A549 (cell line): ENCODE measurements around the gene PCBP3. TPM values are rescaled to one million over a fixed set of nuclear protein-coding genes. Genes with fewer than 3 reads are reported as not detected.

Experiments
- ATAC-seq, 2 experiments: fragments of 200-7000 bp in 1 of 2; fragments of >200 bp in 1 of 2; cut with Nextera tagmentation in 1 of 2; cut with Tn5 transposase in 1 of 2; 3 replicates each; pipeline versions ENCODE4 v1.8.0 to v1.9.1; 2018 to 2020; ENCODE audit warnings: mild to moderate bottlenecking in 1 of 2, moderate library complexity in 1 of 2
- CTCF ChIA-PET: fragments of 300-600 bp; sonication (Branson Sonifier 250); formaldehyde crosslinking; extraction: SDS; loops from one replicate; lab custom pipeline; 2021; ENCODE audit warnings: antibody characterized with exemption, inconsistent platforms; lab: Yijun Ruan, JAX
- POLR2A ChIA-PET: fragments of 350-600 bp; formaldehyde crosslinking; extraction: SDS; loops from one replicate; lab custom pipeline; 2021; ENCODE audit warnings: antibody characterized with exemption, inconsistent platforms; lab: Yijun Ruan, JAX
- DNase-seq, 2 experiments: peaks; one replicate each; pipeline versions ENCODE4 v3.0.0 to v3.0.0-alpha.2; 2011 to 2016; ENCODE audit warnings: low read depth in 1 of 2, low spot score in 1 of 2
- FAIRE-seq: peaks from 2 replicates; lab custom pipeline; 2011; peaks lifted over from hg19 to GRCh38; lab: Jason Lieb, UNC
- H3K27ac ChIP-seq, 2 experiments: fragments of >200 bp; sonication (Bioruptor Twin); formaldehyde crosslinking; 3 replicates each; pipeline ENCODE4 v1.5.1; 2016 to 2017
- H3K4me1 ChIP-seq: fragments of >200 bp; sonication (Bioruptor Twin); formaldehyde crosslinking; 3 replicates; pipeline ENCODE4 v1.6.1; 2016
- H3K4me2 ChIP-seq: fragments of >200 bp; sonication (Bioruptor Twin); formaldehyde crosslinking; 3 replicates; pipeline ENCODE4 v1.6.1; 2016
- H3K4me3 ChIP-seq: fragments of >200 bp; sonication (Bioruptor Twin); formaldehyde crosslinking; 3 replicates; pipeline ENCODE4 v1.5.1; 2016
- H3K9me3 ChIP-seq: fragments of >200 bp; sonication (Bioruptor Twin); formaldehyde crosslinking; 3 replicates; pipeline ENCODE4 v1.6.1; 2016
- BCL3 ChIP-seq: fragments of >200 bp; sonication (Bioruptor Twin); formaldehyde crosslinking; IDR thresholded peaks from 3 replicates; pipeline ENCODE4 v1.6.1; 2016
- CEBPB ChIP-seq, 2 experiments: fragments of >200 bp in 1 of 2; sonication (Bioruptor Twin) in 1 of 2; formaldehyde crosslinking in 1 of 2; IDR thresholded peaks; 2 replicates each; pipeline ENCODE4 v1.6.1; 2012 to 2016
- CHD4 ChIP-seq: fragments of 200-600 bp; sonication (generic); IDR thresholded peaks from 2 replicates; pipeline ENCODE4 v1.6.1; 2016; ENCODE audit warnings: antibody characterized with exemption, mild to moderate bottlenecking, borderline replicate concordance
- HDAC2 ChIP-seq: fragments of 200-600 bp; sonication (generic); IDR thresholded peaks from 2 replicates; pipeline ENCODE4 v1.6.1; 2016
- HMGXB4 ChIP-seq: fragments of 250-450 bp; sonication (Bioruptor Pico); IDR thresholded peaks from 2 replicates; pipeline ENCODE4 v1.5.0; 2021; ENCODE audit warnings: mild to moderate bottlenecking, moderate library complexity, borderline replicate concordance
- HOXB13 ChIP-seq: fragments of 250-450 bp; sonication (Bioruptor Pico); IDR thresholded peaks from 2 replicates; pipeline ENCODE4 v1.5.0; 2020; ENCODE audit warnings: low read depth, mild to moderate bottlenecking, moderate library complexity
- JUN ChIP-seq, 2 experiments: fragments of >200 bp; sonication (Bioruptor Twin); formaldehyde crosslinking; IDR thresholded peaks; 2 replicates in 1 of 2; 3 replicates in 1 of 2; pipeline ENCODE4 v1.6.1; 2016 to 2017
- NFE2L2 ChIP-seq: fragments of 150-350 bp; conservative IDR thresholded peaks from 2 replicates; pipeline ENCODE4 v1.6.1; 2014; ENCODE audit warnings: low read length
- PBX3 ChIP-seq: IDR thresholded peaks from 2 replicates; pipeline ENCODE4 v1.6.1; 2012
- PHF8 ChIP-seq: fragments of 200-600 bp; sonication (generic); IDR thresholded peaks from 2 replicates; pipeline ENCODE4 v1.6.1; 2016; ENCODE audit warnings: low read depth, mild to moderate bottlenecking, antibody characterized with exemption, moderate library complexity, borderline replicate concordance
- POLR2AphosphoS2 ChIP-seq: conservative IDR thresholded peaks from 2 replicates; pipeline ENCODE4 v1.6.1; 2012; ENCODE audit warnings: low read length, improper control_type of control experiment, inconsistent platforms
- RAD21 ChIP-seq, 2 experiments: fragments of >200 bp in 1 of 2; sonication (Bioruptor Twin) in 1 of 2; formaldehyde crosslinking in 1 of 2; IDR thresholded peaks in 1 of 2; conservative IDR thresholded peaks in 1 of 2; 2 replicates in 1 of 2; 3 replicates in 1 of 2; pipeline ENCODE4 v1.6.1; 2012 to 2018; ENCODE audit warnings: inconsistent platforms in 1 of 2
- RNF2 ChIP-seq: fragments of 200-600 bp; sonication (generic); IDR thresholded peaks from 2 replicates; pipeline ENCODE4 v1.6.1; 2016; ENCODE audit warnings: low read depth, mild to moderate bottlenecking, antibody characterized with exemption, moderate library complexity, borderline replicate concordance
- USF2 ChIP-seq: fragments of 450-650 bp; IDR thresholded peaks from 2 replicates; pipeline ENCODE4 v1.6.1; 2014; ENCODE audit warnings: antibody characterized with exemption
- ZC3H11A ChIP-seq: fragments of 450-650 bp; IDR thresholded peaks from 2 replicates; pipeline ENCODE4 v1.6.1; 2014; ENCODE audit warnings: antibody characterized with exemption, mild to moderate bottlenecking
- WGBS: methylation state at CpG from one replicate; pipeline ENCODE4 v1.1.6; 2017; ENCODE audit errors: missing lambda C conversion rate; 5-methylcytosine and 5-hydroxymethylcytosine counted together
- polyA plus RNA-seq, 4 experiments: library from polyadenylated mRNA; depleted of rRNA in 3 of 4; stranded (reverse); fragments of >200 nt; fragmentation: RNase III in 1 of 4; extraction: RNeasy Plus Mini Kit Qiagen cat#74134 plus additional on column Dnase treatment in 1 of 4; gene quantifications; 2 replicates in 3 of 4; 3 replicates in 1 of 4; pipeline ENCODE4 v1.2.3, GENCODE V29; 2011 to 2017

Gene PCBP3
- polyA plus RNA-seq, 2 of the 4 experiments (the other 2 are of a cell fraction) = 0.30 to 0.34 TPM

GRCh38 chr21:45637883-45638282 lies 5.6 kb upstream of the PCBP3 start:
- WGBS = 61% methylated on average over 8 of the region's 13 CpGs

GRCh38 chr21:45638707-45639106 lies 4.8 kb upstream of the PCBP3 start:
- 36% methylated on average over 8 of the region's 8 CpGs for WGBS
- Histone ChIP-seq H3K9me3 (no peaks in the 10 kb centered on the region), H3K4me2 (no peak overlapping the region), H3K4me1 (no peaks in the 10 kb centered on the region), H3K4me3 (no peak overlapping the region), H3K27ac (no peak overlapping the region)
- no peak for DNase-seq
- CTCF ChIA-PET = interaction anchor here (2.4 kb wide), 1 partner anchor 42 kb away, joined by 10 read pairs; no protein-coding TSS in a partner anchor
- no peak for TF ChIP-seq NFE2L2
- TF ChIP-seq BCL3 = no peak
- FAIRE-seq = no peak
- POLR2A ChIA-PET = no interaction called here
- no peak for ATAC-seq

More at GRCh38 chr21:45637883-45638282, 5.6 kb upstream of the PCBP3 start:
- CTCF ChIA-PET = interaction anchor here (0.6 kb wide), 1 partner anchor 509 kb away, joined by 3 read pairs; no protein-coding TSS in a partner anchor
- TF ChIP-seq CEBPB (IDR thresholded peaks at IDR 0.05) (no peak), HDAC2 (no peak), JUN (IDR thresholded peaks at IDR 0.05) (no peak), RNF2 (no peak), HMGXB4 (CRISPR knock-in tag) (no peak)
- ATAC-seq = no peak
- no peak for DNase-seq
- H3K4me1 ChIP-seq = no peaks in the 10 kb centered on the region
- no peak for FAIRE-seq
- no peak overlapping the region for H3K4me2 ChIP-seq
- H3K9me3 ChIP-seq = no peaks in the 10 kb centered on the region
- no peak overlapping the region for H3K27ac ChIP-seq
- H3K4me3 ChIP-seq = no peak overlapping the region
- POLR2A ChIA-PET = no interaction called here

- no peak overlapping the region for H3K27ac ChIP-seq
- ATAC-seq = no peak
- DNase-seq = no peak
- POLR2A ChIA-PET = interaction anchor here (0.6 kb wide), 1 partner anchor 84 kb away, joined by 3 read pairs; no protein-coding TSS in a partner anchor
- no peak for TF ChIP-seq JUN (IDR thresholded peaks at IDR 0.05)
- TF ChIP-seq PBX3 = no peak
- TF ChIP-seq POLR2AphosphoS2 = no peak
- TF ChIP-seq NFE2L2 = no peak
- TF ChIP-seq ZC3H11A = no peak
- no peak for TF ChIP-seq HOXB13 (CRISPR knock-in tag)
- TF ChIP-seq RAD21 (conservative IDR thresholded peaks at IDR 0.05 in 1 of 2, IDR thresholded peaks at IDR 0.05 in 1 of 2) = no peak
- no peak for TF ChIP-seq USF2
- TF ChIP-seq PHF8 = no peak
- TF ChIP-seq CHD4 = no peak
- TF ChIP-seq, all 56 proteins: peak for 0
- 65% methylated on average over 10 of the region's 11 CpGs for WGBS
- no peak for FAIRE-seq
- CTCF ChIA-PET = interaction anchor here (1.7 to 2.4 kb wide), 2 partner anchors 43 to 83 kb away, joined by 6 to 10 read pairs; no protein-coding TSS in a partner anchor
- Histone ChIP-seq H3K9me3 (no peaks in the 10 kb centered on the region), H3K4me2 (no peak overlapping the region), H3K4me3 (no peak overlapping the region), H3K4me1 (no peaks in the 10 kb centered on the region)
Observed at GRCh38 chr21:45639206-45640000, 4.1 kb upstream of the PCBP3 start.
